ENCODE results near the gene C1orf21.
"Not testable (repeated sequence)": the region's sequence is repeated elsewhere in the genome, so short reads cannot be mapped to it uniquely, and the experiment has no call there.

The C1orf21 gene

GRCh38 chr1:184386312-184387068 is at the start of gene C1orf21:
C1orf21 (plus strand) TSS chr1:184387029; CDS start chr1:184477510, 90,481 bp downstream.
- peaks cover 59% of the 10 kb centered on the region for H3K27me3 ChIP-seq (ENCODE audit: control insufficient read depth, insufficient read depth, low read length)

DNA sequence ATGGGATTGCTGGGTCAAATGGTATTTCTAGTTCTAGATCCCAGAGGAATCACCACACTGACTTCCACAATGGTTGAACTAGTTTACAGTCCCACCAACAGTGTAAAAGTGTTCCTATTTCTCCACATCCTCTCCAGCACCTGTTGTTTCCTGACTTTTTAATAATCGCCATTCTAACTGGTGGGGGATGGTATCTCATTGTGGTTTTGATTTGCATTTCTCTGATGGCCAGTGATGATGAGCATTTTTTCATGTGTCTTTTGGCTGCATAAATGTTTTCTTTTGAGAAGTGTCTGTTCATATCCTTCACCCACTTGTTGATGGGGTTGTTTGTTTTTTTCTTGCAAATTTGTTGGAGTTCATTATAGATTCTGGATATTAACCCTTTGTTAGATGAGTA is 49.0 kb upstream of the C1orf21 start:
- H3K4me3 ChIP-seq (ENCODE audit: low read depth, low read length); H3K36me3 ChIP-seq (ENCODE audit: control insufficient read depth, insufficient read depth, low read length); H3K4me1 ChIP-seq (ENCODE audit: control insufficient read depth, insufficient read depth, low read length); H3K9me3 ChIP-seq (ENCODE audit: control insufficient read depth, insufficient read depth, low read depth, low read length); H3K9ac ChIP-seq (ENCODE audit: low read length); H3K27me3 ChIP-seq (ENCODE audit: control insufficient read depth, insufficient read depth, low read length); H3K27ac ChIP-seq (ENCODE audit: low read depth, low read length): not testable (repeated sequence)

More at GRCh38 chr1:184386312-184387068, at the start of gene C1orf21:
- Histone ChIP-seq H3K4me3 (ENCODE audit: low read depth, low read length) (peak within 1 kb of the TSS; percentile 87), H3K9ac (ENCODE audit: low read length) (peak within 1 kb of the TSS; percentile 73), H3K36me3 (ENCODE audit: control insufficient read depth, insufficient read depth, low read length) (no peaks in the 10 kb centered on the region), H3K9me3 (ENCODE audit: control insufficient read depth, insufficient read depth, low read depth, low read length) (no peaks in the 10 kb centered on the region), H3K4me1 (ENCODE audit: control insufficient read depth, insufficient read depth, low read length) (peaks cover 47% of the 10 kb centered on the region), H3K27ac (ENCODE audit: low read depth, low read length) (peak within 1 kb of the TSS; percentile 29; the same call in 1 of the 2 replicates)

GRCh38 chr1:184340984-184341383 is 45.8 kb upstream of the C1orf21 start:
- H3K4me3 ChIP-seq (ENCODE audit: low read depth, low read length), result no peak overlapping the region
- H3K27me3 ChIP-seq (ENCODE audit: control insufficient read depth, insufficient read depth, low read length), result no peaks in the 10 kb centered on the region
- no peak overlapping the region for H3K27ac ChIP-seq (ENCODE audit: low read depth, low read length)
- no peak overlapping the region for H3K9ac ChIP-seq (ENCODE audit: low read length)
- H3K4me1 ChIP-seq (ENCODE audit: control insufficient read depth, insufficient read depth, low read length), result no peaks in the 10 kb centered on the region
- H3K9me3 ChIP-seq (ENCODE audit: control insufficient read depth, insufficient read depth, low read depth, low read length), result peaks cover 8% of the 10 kb centered on the region; the same call in 1 of the 2 replicates
- no peaks in the 10 kb centered on the region for H3K36me3 ChIP-seq (ENCODE audit: control insufficient read depth, insufficient read depth, low read length)

- H3K9ac ChIP-seq (ENCODE audit: low read length), result no peak overlapping the region
- H3K4me1 ChIP-seq (ENCODE audit: control insufficient read depth, insufficient read depth, low read length), result no peaks in the 10 kb centered on the region
- no peak overlapping the region for H3K4me3 ChIP-seq (ENCODE audit: low read depth, low read length)
- no peaks in the 10 kb centered on the region for H3K27me3 ChIP-seq (ENCODE audit: control insufficient read depth, insufficient read depth, low read length)
- H3K27ac ChIP-seq (ENCODE audit: low read depth, low read length), result no peak overlapping the region
- H3K36me3 ChIP-seq (ENCODE audit: control insufficient read depth, insufficient read depth, low read length), result no peaks in the 10 kb centered on the region
- H3K9me3 ChIP-seq (ENCODE audit: control insufficient read depth, insufficient read depth, low read depth, low read length), result no peaks in the 10 kb centered on the region
Measured at GRCh38 chr1:184350573-184350972, 36.3 kb upstream of the C1orf21 start.

DNA sequence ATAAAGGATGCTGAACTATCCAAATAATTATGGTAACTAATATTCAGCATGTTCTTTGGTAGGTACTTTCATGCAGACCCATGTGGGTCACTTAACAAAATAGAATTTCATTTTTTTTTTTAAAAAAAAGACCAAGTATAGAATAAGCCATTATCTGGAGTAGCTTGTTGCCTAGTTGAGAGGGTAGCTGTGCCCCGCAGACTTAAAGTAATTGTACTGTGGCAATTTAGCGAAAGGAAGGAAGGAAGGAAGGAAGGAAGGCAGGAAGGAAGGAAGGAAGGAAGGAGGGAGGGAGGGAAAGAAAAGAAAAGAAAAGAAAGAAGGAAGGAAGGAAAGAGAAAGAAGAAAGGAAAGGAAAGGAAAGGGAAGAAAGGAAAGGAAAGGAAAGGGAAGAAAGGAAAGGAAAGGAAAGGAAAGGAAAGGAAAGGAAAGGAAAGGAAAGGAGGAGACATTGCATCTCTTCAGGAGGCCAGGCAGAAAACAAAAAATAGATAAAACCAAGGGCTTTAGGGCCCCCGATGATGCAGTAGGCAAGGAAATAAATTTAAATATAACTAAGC is 35.3 kb upstream of the C1orf21 start:
- H3K9me3 ChIP-seq (ENCODE audit: control insufficient read depth, insufficient read depth, low read depth, low read length), result no peaks in the 10 kb centered on the region
- H3K4me3 ChIP-seq (ENCODE audit: low read depth, low read length), result no peak overlapping the region
- no peaks in the 10 kb centered on the region for H3K36me3 ChIP-seq (ENCODE audit: control insufficient read depth, insufficient read depth, low read length)
- no peak overlapping the region for H3K27ac ChIP-seq (ENCODE audit: low read depth, low read length)
- H3K9ac ChIP-seq (ENCODE audit: low read length), result no peak overlapping the region
- H3K4me1 ChIP-seq (ENCODE audit: control insufficient read depth, insufficient read depth, low read length), result no peaks in the 10 kb centered on the region
- no peaks in the 10 kb centered on the region for H3K27me3 ChIP-seq (ENCODE audit: control insufficient read depth, insufficient read depth, low read length)

GRCh38 chr1:184352776-184353175 is 34.1 kb upstream of the C1orf21 start:
- Histone ChIP-seq H3K9me3 (ENCODE audit: control insufficient read depth, insufficient read depth, low read depth, low read length) (no peaks in the 10 kb centered on the region), H3K4me3 (ENCODE audit: low read depth, low read length) (no peak overlapping the region), H3K36me3 (ENCODE audit: control insufficient read depth, insufficient read depth, low read length) (no peaks in the 10 kb centered on the region), H3K4me1 (ENCODE audit: control insufficient read depth, insufficient read depth, low read length) (no peaks in the 10 kb centered on the region), H3K27ac (ENCODE audit: low read depth, low read length) (no peak overlapping the region), H3K27me3 (ENCODE audit: control insufficient read depth, insufficient read depth, low read length) (no peaks in the 10 kb centered on the region), H3K9ac (ENCODE audit: low read length) (no peak overlapping the region)

- Histone ChIP-seq H3K4me3 (ENCODE audit: low read depth, low read length) (no peak overlapping the region), H3K27ac (ENCODE audit: low read depth, low read length) (no peak overlapping the region), H3K4me1 (ENCODE audit: control insufficient read depth, insufficient read depth, low read length) (no peaks in the 10 kb centered on the region), H3K27me3 (ENCODE audit: control insufficient read depth, insufficient read depth, low read length) (no peaks in the 10 kb centered on the region), H3K9ac (ENCODE audit: low read length) (no peak overlapping the region), H3K36me3 (ENCODE audit: control insufficient read depth, insufficient read depth, low read length) (no peaks in the 10 kb centered on the region), H3K9me3 (ENCODE audit: control insufficient read depth, insufficient read depth, low read depth, low read length) (no peaks in the 10 kb centered on the region)
Measured at GRCh38 chr1:184354719-184355118, 32.1 kb upstream of the C1orf21 start.

GRCh38 chr1:184356891-184357290 is 29.9 kb upstream of the C1orf21 start:
- H3K4me1 ChIP-seq (ENCODE audit: control insufficient read depth, insufficient read depth, low read length), result no peaks in the 10 kb centered on the region
- H3K9ac ChIP-seq (ENCODE audit: low read length), result no peak overlapping the region
- H3K9me3 ChIP-seq (ENCODE audit: control insufficient read depth, insufficient read depth, low read depth, low read length), result no peaks in the 10 kb centered on the region
- H3K27me3 ChIP-seq (ENCODE audit: control insufficient read depth, insufficient read depth, low read length), result no peaks in the 10 kb centered on the region
- no peak overlapping the region for H3K4me3 ChIP-seq (ENCODE audit: low read depth, low read length)
- H3K27ac ChIP-seq (ENCODE audit: low read depth, low read length), result no peak overlapping the region
- no peaks in the 10 kb centered on the region for H3K36me3 ChIP-seq (ENCODE audit: control insufficient read depth, insufficient read depth, low read length)

GRCh38 chr1:184358256-184358655 is 28.6 kb upstream of the C1orf21 start:
- H3K36me3 ChIP-seq (ENCODE audit: control insufficient read depth, insufficient read depth, low read length), result no peaks in the 10 kb centered on the region
- no peak overlapping the region for H3K27ac ChIP-seq (ENCODE audit: low read depth, low read length)
- H3K9me3 ChIP-seq (ENCODE audit: control insufficient read depth, insufficient read depth, low read depth, low read length), result no peaks in the 10 kb centered on the region
- H3K4me3 ChIP-seq (ENCODE audit: low read depth, low read length), result no peak overlapping the region
- H3K27me3 ChIP-seq (ENCODE audit: control insufficient read depth, insufficient read depth, low read length), result no peaks in the 10 kb centered on the region
- H3K9ac ChIP-seq (ENCODE audit: low read length), result no peak overlapping the region
- H3K4me1 ChIP-seq (ENCODE audit: control insufficient read depth, insufficient read depth, low read length), result no peaks in the 10 kb centered on the region

GRCh38 chr1:184359909-184360308 is 26.9 kb upstream of the C1orf21 start:
- Histone ChIP-seq H3K4me3 (ENCODE audit: low read depth, low read length) (no peak overlapping the region), H3K4me1 (ENCODE audit: control insufficient read depth, insufficient read depth, low read length) (no peaks in the 10 kb centered on the region), H3K27ac (ENCODE audit: low read depth, low read length) (no peak overlapping the region), H3K27me3 (ENCODE audit: control insufficient read depth, insufficient read depth, low read length) (no peaks in the 10 kb centered on the region), H3K36me3 (ENCODE audit: control insufficient read depth, insufficient read depth, low read length) (no peaks in the 10 kb centered on the region), H3K9ac (ENCODE audit: low read length) (no peak overlapping the region), H3K9me3 (ENCODE audit: control insufficient read depth, insufficient read depth, low read depth, low read length) (no peaks in the 10 kb centered on the region)

- no peaks in the 10 kb centered on the region for H3K27me3 ChIP-seq (ENCODE audit: control insufficient read depth, insufficient read depth, low read length)
- H3K4me1 ChIP-seq (ENCODE audit: control insufficient read depth, insufficient read depth, low read length), result no peaks in the 10 kb centered on the region
- no peaks in the 10 kb centered on the region for H3K9me3 ChIP-seq (ENCODE audit: control insufficient read depth, insufficient read depth, low read depth, low read length)
- no peak overlapping the region for H3K27ac ChIP-seq (ENCODE audit: low read depth, low read length)
- no peak overlapping the region for H3K9ac ChIP-seq (ENCODE audit: low read length)
- H3K36me3 ChIP-seq (ENCODE audit: control insufficient read depth, insufficient read depth, low read length), result no peaks in the 10 kb centered on the region
- no peak overlapping the region for H3K4me3 ChIP-seq (ENCODE audit: low read depth, low read length)
Measured at GRCh38 chr1:184362876-184363275, 24.0 kb upstream of the C1orf21 start.
